Progenitor cell of endocrine pancreas (in vitro differentiated cells): Measurements from ENCODE around the gene CLPSL1. TPM values are rescaled to one million over a fixed set of nuclear protein-coding genes. Genes with fewer than 3 reads are reported as not detected.

Experiments used
- DNase-seq: peaks from one replicate; pipeline ENCODE4 v3.0.0; 2021; ENCODE audit warnings: low spot score; ENCODE audit not compliant: unreplicated experiment
- H3K27ac Mint-ChIP-seq: 2 replicates; pipeline ENCODE4 v1.8.0; 2021; ENCODE audit warnings: mild to moderate bottlenecking, moderate library complexity, mixed read lengths
- H3K27me3 Mint-ChIP-seq: 2 replicates; pipeline ENCODE4 v1.8.0; 2021; ENCODE audit warnings: mixed read lengths
- H3K36me3 Mint-ChIP-seq: 2 replicates; pipeline ENCODE4 v1.8.0; 2022; ENCODE audit warnings: mixed read lengths; ENCODE audit not compliant: insufficient read depth
- H3K4me1 Mint-ChIP-seq: 2 replicates; pipeline ENCODE4 v1.8.0; 2021; ENCODE audit warnings: low read depth, mixed read lengths
- H3K4me3 Mint-ChIP-seq: 2 replicates; pipeline ENCODE4 v1.8.0; 2021; ENCODE audit warnings: low read depth, mild to moderate bottlenecking, moderate library complexity, mixed read lengths
- H3K9me3 Mint-ChIP-seq: 2 replicates; pipeline ENCODE4 v1.8.0; 2021; ENCODE audit warnings: low read depth, mixed read lengths
- total RNA-seq: library from RNA; stranded (reverse); gene quantifications from 2 replicates; pipeline ENCODE4 v1.2.1, GENCODE V29; 2021
- TF ChIP-seq, protein P1 (sequence below): fragments of 200-600 bp; sonication (generic); IDR thresholded peaks from one replicate; pipeline ENCODE4 v1.5.0; 2021; ENCODE audit warnings: antibody characterized with exemption, mild to moderate bottlenecking; ENCODE audit not compliant: unreplicated experiment

Gene CLPSL1
- total RNA-seq, 1 donor from 2014 or later = not detected

GRCh38 chr6:35736253-35736894, 44.4 kb upstream of the CLPSL1 start:
- peak; percentile 68 for DNase-seq
- peaks cover 13% of the 10 kb centered on the region for H3K4me1 Mint-ChIP-seq
- no peak overlapping the region for H3K27ac Mint-ChIP-seq
- peaks cover 4% of the 10 kb centered on the region for H3K27me3 Mint-ChIP-seq
- no peaks in the 10 kb centered on the region for H3K9me3 Mint-ChIP-seq
- H3K36me3 Mint-ChIP-seq = no peaks in the 10 kb centered on the region
- no peak overlapping the region for H3K4me3 Mint-ChIP-seq
- TF ChIP-seq, protein P1, sequence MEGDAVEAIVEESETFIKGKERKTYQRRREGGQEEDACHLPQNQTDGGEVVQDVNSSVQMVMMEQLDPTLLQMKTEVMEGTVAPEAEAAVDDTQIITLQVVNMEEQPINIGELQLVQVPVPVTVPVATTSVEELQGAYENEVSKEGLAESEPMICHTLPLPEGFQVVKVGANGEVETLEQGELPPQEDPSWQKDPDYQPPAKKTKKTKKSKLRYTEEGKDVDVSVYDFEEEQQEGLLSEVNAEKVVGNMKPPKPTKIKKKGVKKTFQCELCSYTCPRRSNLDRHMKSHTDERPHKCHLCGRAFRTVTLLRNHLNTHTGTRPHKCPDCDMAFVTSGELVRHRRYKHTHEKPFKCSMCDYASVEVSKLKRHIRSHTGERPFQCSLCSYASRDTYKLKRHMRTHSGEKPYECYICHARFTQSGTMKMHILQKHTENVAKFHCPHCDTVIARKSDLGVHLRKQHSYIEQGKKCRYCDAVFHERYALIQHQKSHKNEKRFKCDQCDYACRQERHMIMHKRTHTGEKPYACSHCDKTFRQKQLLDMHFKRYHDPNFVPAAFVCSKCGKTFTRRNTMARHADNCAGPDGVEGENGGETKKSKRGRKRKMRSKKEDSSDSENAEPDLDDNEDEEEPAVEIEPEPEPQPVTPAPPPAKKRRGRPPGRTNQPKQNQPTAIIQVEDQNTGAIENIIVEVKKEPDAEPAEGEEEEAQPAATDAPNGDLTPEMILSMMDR = peak; percentile 90

DNA sequence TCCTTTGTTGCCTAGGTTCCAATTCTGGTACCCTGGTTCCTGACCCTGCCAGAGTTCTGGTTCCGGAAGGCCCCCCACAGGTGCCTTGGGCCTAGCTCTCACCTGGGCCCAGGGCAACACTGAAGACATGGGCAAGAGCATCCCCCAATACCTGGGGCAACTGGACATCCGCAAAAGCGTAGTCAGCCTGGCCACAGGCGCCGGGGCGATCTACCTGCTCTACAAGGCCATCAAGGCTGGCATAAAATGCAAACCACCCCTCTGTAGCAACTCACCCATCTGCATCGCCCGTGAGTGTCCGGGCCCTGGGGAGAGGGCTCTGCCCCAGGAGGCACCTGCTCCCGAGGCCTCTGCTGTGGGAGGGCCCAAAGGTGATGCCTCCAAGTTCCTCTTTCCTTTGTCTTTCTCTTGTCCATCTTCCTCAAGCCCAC, 43.8 kb upstream of the CLPSL1 start, which contains the start of gene ARMC12:
TSS of gene ARMC12 (plus strand) at position 51 of the 431 bp plus-strand sequence. CDS start at position 128, 77 bp downstream.
- Mint-ChIP-seq H3K27me3 (peaks cover 4% of the 10 kb centered on the region), H3K27ac (peak within 1 kb of the TSS; percentile 70), H3K36me3 (no peaks in the 10 kb centered on the region), H3K4me3 (no peak within 1 kb of the TSS), H3K9me3 (no peaks in the 10 kb centered on the region), H3K4me1 (peaks cover 13% of the 10 kb centered on the region)
- TF ChIP-seq, protein P1 = no peak
- DNase-seq = no peak

DNA sequence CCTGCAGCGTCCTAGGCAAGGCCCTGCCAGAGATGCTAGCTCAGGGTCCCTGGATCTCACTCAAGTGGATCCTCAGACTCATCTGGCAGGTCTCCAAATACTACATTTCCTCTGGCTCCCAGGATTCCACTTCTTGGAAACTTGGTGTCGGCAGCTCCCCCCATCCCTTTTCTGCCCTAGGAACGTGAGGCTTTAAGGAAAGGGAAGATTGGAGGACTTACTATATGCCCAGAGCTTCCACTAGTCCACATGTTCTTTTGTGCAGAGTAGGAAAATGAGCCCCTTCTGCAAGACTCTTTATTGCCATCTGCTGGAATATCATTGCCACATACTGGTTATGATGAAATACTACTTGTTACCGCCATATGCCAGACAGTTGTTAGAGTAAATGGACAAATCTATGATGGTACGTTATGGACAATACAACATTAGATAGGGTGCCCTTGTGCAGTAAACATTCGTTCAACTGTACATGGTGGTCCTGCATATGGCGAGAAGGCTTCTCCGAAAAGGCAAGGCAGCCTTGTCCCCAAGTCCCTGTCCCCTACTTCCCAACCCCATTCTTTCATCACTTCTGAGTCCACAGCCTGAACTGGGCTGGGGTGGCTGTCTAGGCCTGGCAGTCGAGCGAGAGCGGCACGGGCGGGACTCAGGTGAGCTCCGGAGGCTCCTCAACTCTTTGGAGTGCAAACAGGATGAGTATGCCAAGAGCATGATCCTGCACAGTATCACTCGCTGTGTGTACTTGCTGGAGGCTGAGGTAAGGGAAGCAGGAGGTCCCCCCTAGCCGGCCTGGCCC, 43.2 kb upstream of the CLPSL1 start:
- Mint-ChIP-seq H3K27me3 (peaks cover 4% of the 10 kb centered on the region), H3K27ac (peak overlapping the region; percentile 70), H3K9me3 (no peaks in the 10 kb centered on the region), H3K4me1 (peaks cover 11% of the 10 kb centered on the region), H3K36me3 (no peaks in the 10 kb centered on the region), H3K4me3 (no peak overlapping the region)
- no peak for DNase-seq
- TF ChIP-seq, protein P1 = peak; percentile 69

DNA sequence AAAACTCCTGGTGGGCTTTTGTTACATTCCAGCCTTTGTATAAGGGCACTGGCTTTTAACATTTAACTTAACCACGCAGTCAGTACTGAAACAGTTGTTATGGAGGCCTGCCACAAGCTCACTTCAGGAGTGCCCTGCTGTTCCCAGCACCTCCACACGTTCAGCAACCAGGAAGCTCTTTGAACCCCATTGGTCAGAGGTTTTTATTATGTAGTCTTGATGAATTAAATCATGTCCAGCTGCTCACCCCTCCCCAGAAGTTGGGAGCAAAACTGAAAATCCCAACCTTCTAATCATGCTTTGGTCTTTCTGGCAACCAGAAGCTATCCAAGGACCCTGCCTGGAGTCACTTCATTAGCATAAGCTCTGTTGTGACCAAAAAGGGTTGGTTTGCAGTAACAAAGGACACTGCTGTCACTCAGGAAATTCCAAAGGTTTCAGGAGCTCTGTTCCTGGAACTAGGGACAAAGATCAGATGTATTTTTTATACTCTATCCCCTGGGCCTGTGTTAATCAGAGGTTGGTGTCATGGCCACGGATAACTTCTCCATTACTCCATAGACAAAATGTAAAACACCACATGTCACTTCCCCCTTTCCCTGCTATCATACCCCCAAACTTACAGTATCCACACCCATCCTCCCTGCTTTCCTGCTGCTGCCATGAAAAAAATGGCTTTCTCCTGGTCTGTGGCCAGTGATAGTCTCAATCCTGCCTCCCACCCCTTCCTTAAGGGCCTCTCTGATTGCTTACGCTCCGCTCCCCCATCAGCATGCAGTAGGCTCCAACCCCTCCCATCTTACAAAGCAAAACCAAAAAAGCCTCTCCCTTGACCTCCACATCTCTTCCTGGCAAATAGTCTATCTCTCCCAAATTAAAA, 40.9 kb upstream of the CLPSL1 start:
- Mint-ChIP-seq H3K9me3 (no peaks in the 10 kb centered on the region), H3K27ac (no peak overlapping the region), H3K36me3 (no peaks in the 10 kb centered on the region), H3K27me3 (no peaks in the 10 kb centered on the region), H3K4me1 (peaks cover 14% of the 10 kb centered on the region), H3K4me3 (no peak overlapping the region)
- DNase-seq = no peak
- TF ChIP-seq, protein P1 = no peak

GRCh38 chr6:35742842-35743241, 38.0 kb upstream of the CLPSL1 start:
- no peaks in the 10 kb centered on the region for H3K27me3 Mint-ChIP-seq
- peaks cover 7% of the 10 kb centered on the region for H3K9me3 Mint-ChIP-seq
- TF ChIP-seq, protein P1 = no peak
- H3K27ac Mint-ChIP-seq = peak overlapping the region; percentile 90
- no peaks in the 10 kb centered on the region for H3K36me3 Mint-ChIP-seq
- DNase-seq = no peak
- no peak overlapping the region for H3K4me3 Mint-ChIP-seq
- H3K4me1 Mint-ChIP-seq = peaks cover 14% of the 10 kb centered on the region
